ENCODE results near the gene SMARCA2. TPM values are rescaled to one million over a fixed set of nuclear protein-coding genes. Genes with fewer than 3 reads are reported as not detected.

Gene SMARCA2
- total RNA-seq, 1 donor from 2014 or later: 4.2 TPM

- DNase-seq (ENCODE audit: low spot score): no peak
- no peak for TF ChIP-seq EZH2phosphoT487 (IDR thresholded peaks at IDR 0.05)
- TF ChIP-seq EZH2 (IDR thresholded peaks at IDR 0.05): no peak
- TF ChIP-seq CTCF (IDR thresholded peaks at IDR 0.05): no peak
- Mint-ChIP-seq H3K4me3 (no peak overlapping the region), H3K27ac (no peak overlapping the region), H3K4me1 (no peaks in the 10 kb centered on the region), H3K9me3 (no peaks in the 10 kb centered on the region), H3K36me3 (no peaks in the 10 kb centered on the region), H3K27me3 (ENCODE audit: insufficient read depth, low read depth) (no peaks in the 10 kb centered on the region)
- Histone ChIP-seq H3K79me2 (ENCODE audit: low read depth) (no peaks in the 10 kb centered on the region), H2AFZ (replicated peaks) (peak overlapping the region; percentile 66), H3K27ac (no peak overlapping the region), H3K9ac (no peak overlapping the region), H3K9me3 (ENCODE audit: low read depth) (no peaks in the 10 kb centered on the region), H3K4me1 (no peaks in the 10 kb centered on the region), H3K4me2 (no peak overlapping the region), H3K27me3 (no peaks in the 10 kb centered on the region), H3K36me3 (no peaks in the 10 kb centered on the region), H3K4me3 (no peak overlapping the region), H3F3A (ENCODE audit: low read depth) (no peaks in the 10 kb centered on the region), H4K20me1 (ENCODE audit: low read depth) (no peaks in the 10 kb centered on the region)
These were observed 24.4 kb downstream of the SMARCA2 start for GRCh38 chr9:2039294-2040180.

- Mint-ChIP-seq H3K27me3 (ENCODE audit: insufficient read depth, low read depth) (no peaks in the 10 kb centered on the region), H3K27ac (no peak overlapping the region), H3K4me1 (no peaks in the 10 kb centered on the region), H3K36me3 (no peaks in the 10 kb centered on the region), H3K4me3 (no peak overlapping the region), H3K9me3 (no peaks in the 10 kb centered on the region)
- Histone ChIP-seq H4K20me1 (ENCODE audit: low read depth) (no peaks in the 10 kb centered on the region), H2AFZ (replicated peaks) (no peak overlapping the region), H3F3A (ENCODE audit: low read depth) (no peaks in the 10 kb centered on the region), H3K27me3 (no peaks in the 10 kb centered on the region), H3K9ac (no peak overlapping the region), H3K4me3 (no peak overlapping the region), H3K9me3 (ENCODE audit: low read depth) (no peaks in the 10 kb centered on the region), H3K4me1 (no peaks in the 10 kb centered on the region), H3K4me2 (no peak overlapping the region), H3K27ac (no peak overlapping the region), H3K36me3 (no peaks in the 10 kb centered on the region), H3K79me2 (ENCODE audit: low read depth) (no peaks in the 10 kb centered on the region)
- TF ChIP-seq EZH2phosphoT487 (IDR thresholded peaks at IDR 0.05): no peak
- TF ChIP-seq CTCF (IDR thresholded peaks at IDR 0.05): no peak
- TF ChIP-seq EZH2 (IDR thresholded peaks at IDR 0.05): no peak
- DNase-seq (ENCODE audit: low spot score): no peak
These were observed 25.7 kb downstream of the SMARCA2 start for GRCh38 chr9:2040828-2041227.

GRCh38 chr9:2041736-2042135, 26.6 kb downstream of the SMARCA2 start:
- H3K36me3 ChIP-seq: no peaks in the 10 kb centered on the region
- Mint-ChIP-seq H3K27me3 (ENCODE audit: insufficient read depth, low read depth) (peaks cover 4% of the 10 kb centered on the region), H3K9me3 (no peaks in the 10 kb centered on the region), H3K4me1 (no peaks in the 10 kb centered on the region), H3K27ac (no peak overlapping the region), H3K36me3 (no peaks in the 10 kb centered on the region), H3K4me3 (no peak overlapping the region)
- no peaks in the 10 kb centered on the region for H4K20me1 ChIP-seq (ENCODE audit: low read depth)
- no peak overlapping the region for H2AFZ ChIP-seq (replicated peaks)
- H3K79me2 ChIP-seq (ENCODE audit: low read depth): no peaks in the 10 kb centered on the region
- no peaks in the 10 kb centered on the region for H3K27me3 ChIP-seq
- no peaks in the 10 kb centered on the region for H3K9me3 ChIP-seq (ENCODE audit: low read depth)
- TF ChIP-seq EZH2 (IDR thresholded peaks at IDR 0.05) (no peak), EZH2phosphoT487 (IDR thresholded peaks at IDR 0.05) (no peak), CTCF (IDR thresholded peaks at IDR 0.05) (no peak)
- no peak overlapping the region for H3K9ac ChIP-seq
- no peaks in the 10 kb centered on the region for H3K4me1 ChIP-seq
- no peak overlapping the region for H3K4me2 ChIP-seq
- H3F3A ChIP-seq (ENCODE audit: low read depth): no peaks in the 10 kb centered on the region
- H3K27ac ChIP-seq: no peak overlapping the region
- no peak for DNase-seq (ENCODE audit: low spot score)
- H3K4me3 ChIP-seq: no peak overlapping the region
